Stimulated activated CD8-positive, alpha-beta memory T cell treated with anti-CD3 and anti-CD28 coated beads, Interleukin-7, amount 100 ng/mL, for 24 hours (primary cell): ENCODE measurements around the gene IFNA16.
"Not testable (repeated sequence)": the region's sequence is repeated elsewhere in the genome, so short reads cannot be mapped to it uniquely, and the experiment has no call there.

Experiments used
- DNase-seq: peaks from one replicate; pipeline ENCODE4 v3.0.0-alpha.2; 2020; ENCODE audit warnings: low read depth

Gene IFNA16

DNA sequence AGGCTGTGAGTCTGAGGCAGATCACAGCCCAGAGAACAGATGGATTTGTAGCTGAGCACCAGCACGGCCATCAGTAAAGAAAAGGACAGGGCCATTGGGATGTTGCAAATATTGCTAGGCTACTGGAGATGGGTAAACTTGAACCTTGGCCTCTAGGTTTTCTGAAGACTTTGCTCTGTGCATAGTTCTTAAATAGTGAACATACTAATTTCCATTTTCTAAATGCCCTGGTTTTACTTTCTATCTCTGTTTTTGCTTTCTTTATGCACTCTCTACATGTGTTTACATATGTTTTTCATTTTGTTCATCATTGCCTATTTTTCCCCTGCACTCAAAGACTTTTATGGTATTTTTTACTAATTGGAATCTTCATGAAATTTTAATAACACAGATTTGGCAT is at the start of gene IFNA16:
Gene IFNA16 (minus strand): TSS at position 101 of the 400 bp plus-strand sequence. CDS start 6 bp downstream, at position 95.
- not testable (repeated sequence) for DNase-seq

- DNase-seq, result no peak
Observed at GRCh38 chr9:21265421-21266189, 48.5 kb upstream of the IFNA16 start.

DNA sequence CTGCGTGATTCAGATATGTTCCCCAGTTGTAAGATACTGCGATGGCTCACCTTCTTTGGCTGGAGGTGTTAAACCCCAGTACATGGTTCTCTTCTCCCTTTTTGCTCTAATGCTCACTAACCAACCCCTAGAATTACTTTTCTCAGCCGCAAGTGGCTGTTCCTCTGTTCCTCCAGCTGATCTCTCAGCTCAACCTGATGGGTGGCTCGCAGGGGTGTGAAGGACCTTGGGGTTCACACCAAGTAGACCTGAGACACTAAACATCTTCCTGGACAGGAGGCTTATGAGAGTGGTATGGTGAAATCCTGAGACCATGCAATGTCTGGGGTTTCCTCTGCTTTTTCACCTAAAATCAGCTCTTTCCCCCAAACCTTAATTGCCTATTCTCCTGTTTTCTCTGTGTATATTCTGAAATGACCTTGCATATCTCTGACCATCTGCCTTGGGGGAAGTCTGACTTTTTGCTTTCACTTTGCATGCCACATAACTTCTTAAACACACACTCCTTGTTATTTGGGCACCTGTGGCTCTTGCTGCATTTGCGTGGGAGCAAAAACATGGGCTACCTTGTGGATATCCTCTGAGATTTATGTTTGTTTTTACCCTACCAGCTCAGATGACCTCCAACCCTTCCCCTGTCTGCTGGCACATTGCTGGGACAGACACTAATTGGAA is 38.6 kb upstream of the IFNA16 start:
- no peak for DNase-seq

- no peak for DNase-seq
Observed at GRCh38 chr9:21252721-21253547, 35.8 kb upstream of the IFNA16 start.

DNA sequence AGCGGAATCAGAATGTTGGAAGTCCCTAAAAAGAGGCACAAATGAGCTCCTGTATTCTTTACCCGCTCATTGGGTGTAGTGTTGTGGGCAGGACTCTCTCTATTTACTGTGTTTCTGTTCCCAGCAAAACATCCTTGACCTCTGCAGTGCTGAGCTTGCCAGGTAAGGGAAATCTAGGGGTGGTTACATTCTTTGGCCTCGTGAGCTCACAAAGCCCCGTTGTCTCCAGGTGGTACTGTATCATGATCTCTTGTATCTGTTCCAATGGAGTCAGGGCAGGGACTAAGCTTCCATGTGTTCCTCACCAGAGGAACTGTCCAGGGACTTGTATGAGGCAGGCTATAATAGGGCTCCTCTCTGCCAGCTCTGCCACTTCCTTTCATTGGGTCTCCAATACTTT is 34.5 kb upstream of the IFNA16 start:
- DNase-seq, result no peak

GRCh38 chr9:21251190-21251589 is 34.1 kb upstream of the IFNA16 start:
- DNase-seq, result no peak

GRCh38 chr9:21244836-21245235 is 27.7 kb upstream of the IFNA16 start:
- no peak for DNase-seq

GRCh38 chr9:21239911-21240310 is 22.8 kb upstream of the IFNA16 start, which contains the start of gene IFNA14:
Gene IFNA14 (minus strand): TSS chr9:21240005. CDS start chr9:21239935, 70 bp downstream.
- no peak for DNase-seq

DNA sequence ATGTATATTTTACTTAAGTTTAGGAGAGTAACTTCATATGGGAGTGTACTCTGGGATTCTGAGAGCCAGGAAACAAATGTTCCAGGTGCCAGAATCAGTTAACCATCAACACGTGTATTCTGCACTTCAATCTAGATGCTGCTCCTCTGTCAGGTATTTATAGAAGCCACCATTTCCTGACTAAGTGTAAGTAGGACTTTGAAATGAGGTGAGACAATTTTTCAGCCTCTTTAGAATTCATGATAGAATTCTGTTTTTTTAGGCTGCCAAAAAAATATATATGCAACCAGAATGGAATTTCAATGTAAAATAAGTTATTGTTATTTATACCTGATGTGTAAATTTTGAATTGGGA is 19.2 kb upstream of the IFNA16 start:
- not testable (repeated sequence) for DNase-seq

- DNase-seq, result not testable (repeated sequence)
Observed at GRCh38 chr9:21235468-21236359, 18.6 kb upstream of the IFNA16 start.

DNA sequence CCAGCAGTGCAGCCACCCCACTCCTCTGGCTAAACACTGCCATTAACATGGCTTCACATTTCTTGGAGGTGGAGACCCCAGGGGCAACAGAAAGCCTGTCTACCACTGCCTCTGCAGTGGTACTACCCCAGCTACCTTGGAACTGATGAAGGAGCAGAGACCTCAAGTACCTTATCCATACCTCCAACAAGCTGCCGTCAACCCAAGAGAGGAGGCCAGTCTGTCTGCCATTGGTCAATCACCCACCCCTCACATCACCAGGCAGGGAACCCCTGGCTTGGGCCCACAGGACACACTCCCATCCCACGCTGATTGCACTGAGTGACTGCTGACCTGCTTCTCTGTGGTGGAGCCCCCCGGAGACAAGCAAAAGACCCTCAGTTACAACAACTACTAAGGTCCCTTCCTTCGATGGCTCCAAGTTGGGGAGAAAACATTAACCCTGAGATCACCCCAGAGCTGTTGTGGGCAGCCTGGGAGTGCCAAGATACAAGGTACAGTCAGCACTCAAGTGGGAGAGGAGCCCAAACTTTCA is 17.1 kb upstream of the IFNA16 start:
- no peak for DNase-seq

- DNase-seq, result no peak
Observed at GRCh38 chr9:21233258-21233657, 16.1 kb upstream of the IFNA16 start.

DNA sequence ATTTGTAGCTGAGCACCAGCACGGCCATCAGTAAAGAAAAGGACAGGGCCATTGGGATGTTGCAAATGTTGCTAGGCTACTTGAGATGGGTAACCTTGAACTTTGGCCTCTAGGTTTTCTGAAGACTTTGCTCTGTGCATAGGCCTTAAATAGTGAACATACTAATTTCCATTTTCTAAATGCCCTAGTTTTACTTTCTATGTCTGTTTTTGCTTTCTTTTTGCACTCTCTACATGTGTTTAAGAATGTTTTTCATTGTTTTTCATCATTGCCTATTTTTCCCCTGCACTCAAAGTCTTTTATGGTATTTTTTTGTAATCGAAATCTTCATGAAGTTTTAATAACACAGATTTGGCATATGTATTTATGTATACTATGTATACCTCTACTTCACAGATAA is 11.0 kb upstream of the IFNA16 start, which contains the start of gene IFNA17:
Gene IFNA17 (minus strand): TSS at position 101 of the 400 bp plus-strand sequence. CDS start 49 bp downstream, at position 52.
- DNase-seq, result no peak

DNA sequence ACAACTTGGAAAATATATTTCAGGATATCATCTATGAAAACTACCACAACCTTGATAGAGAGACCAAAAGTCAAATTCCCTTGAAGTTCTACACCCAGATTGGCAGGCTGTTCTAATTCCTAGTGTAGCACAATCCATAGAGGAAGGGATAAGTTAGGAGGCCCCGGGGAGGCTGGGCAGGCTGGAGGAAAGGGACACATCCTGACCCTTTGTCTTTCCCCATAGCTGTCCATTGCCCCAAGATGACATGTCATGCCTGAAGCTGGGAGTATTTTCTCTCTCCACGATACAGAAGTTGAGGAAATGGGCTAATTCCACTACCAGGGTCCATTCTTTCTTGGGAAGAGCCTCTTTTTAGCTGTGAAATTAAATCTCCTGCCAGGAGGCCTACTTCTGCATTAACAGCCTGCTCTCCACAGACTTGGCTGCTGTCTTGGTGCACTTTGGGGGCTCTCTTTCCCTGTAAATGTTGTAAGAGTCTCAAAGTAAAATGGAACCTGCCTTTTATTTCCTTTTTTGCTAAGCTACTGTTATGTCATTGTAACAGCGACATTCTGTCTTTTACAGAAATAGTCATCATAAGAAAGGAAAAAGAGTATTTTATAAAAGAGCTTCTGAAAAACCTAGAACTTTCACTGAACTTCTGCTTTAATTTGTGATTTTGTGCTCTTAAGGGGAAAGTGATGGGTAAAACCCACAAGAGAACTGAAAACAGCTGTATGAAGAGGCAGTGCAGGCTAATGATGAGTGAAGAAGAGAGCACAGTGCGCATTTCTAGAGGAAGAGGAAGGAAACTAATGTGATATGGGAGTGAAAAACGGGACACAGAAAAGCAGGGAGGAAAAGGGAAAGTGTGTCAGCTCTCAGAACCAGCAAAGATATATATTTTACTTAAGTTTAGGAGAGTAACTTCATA is 3.4 kb downstream of the IFNA16 start:
- not testable (repeated sequence) for DNase-seq

GRCh38 chr9:21212160-21212559 is 5.0 kb downstream of the IFNA16 start:
- not testable (repeated sequence) for DNase-seq

GRCh38 chr9:21210782-21211181 is 6.3 kb downstream of the IFNA16 start:
- DNase-seq, result not testable (repeated sequence)

DNA sequence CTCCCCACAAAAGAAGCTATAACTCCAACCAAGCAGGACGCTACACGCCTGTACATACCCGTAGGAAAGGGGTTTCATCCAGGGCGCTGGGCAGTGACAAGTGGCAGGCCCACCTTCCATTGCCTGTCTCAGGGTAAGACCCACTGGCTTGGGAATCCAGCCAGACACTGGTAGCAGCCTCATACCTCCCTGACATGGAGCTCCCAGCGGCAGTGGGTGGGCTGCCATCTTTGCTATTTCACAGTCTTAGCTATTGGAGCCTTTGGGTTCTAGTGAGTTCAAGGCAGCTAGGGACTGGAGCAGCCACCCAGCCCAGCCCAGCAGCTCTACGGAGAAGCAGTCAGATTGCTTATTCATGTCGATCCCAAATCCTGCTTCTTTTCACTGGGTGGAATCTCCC is 6.8 kb downstream of the IFNA16 start:
- DNase-seq, result no peak

GRCh38 chr9:21207043-21207442 is 10.1 kb downstream of the IFNA16 start, which contains the start of gene IFNA10:
Gene IFNA10 (minus strand): TSS chr9:21207143. CDS start chr9:21207097, 46 bp downstream.
- not testable (repeated sequence) for DNase-seq

- no peak for DNase-seq
Observed at GRCh38 chr9:21205204-21205603, 11.9 kb downstream of the IFNA16 start.

GRCh38 chr9:21202105-21202504 is 15.0 kb downstream of the IFNA16 start, which contains the start of gene IFNA7:
Gene IFNA7 (minus strand): TSS chr9:21202205. CDS start chr9:21202165, 40 bp downstream.
- DNase-seq, result not testable (repeated sequence)
